Measurements from ENCODE around the gene MMP7. TPM values are rescaled to one million over a fixed set of nuclear protein-coding genes. Genes with fewer than 3 reads are reported as not detected.
"Not testable (repeated sequence)": the region's sequence is repeated elsewhere in the genome, so short reads cannot be mapped to it uniquely, and the experiment has no call there.

MMP7 gene
- total RNA-seq, 2 experiments from 2014 or later: not detected

DNA sequence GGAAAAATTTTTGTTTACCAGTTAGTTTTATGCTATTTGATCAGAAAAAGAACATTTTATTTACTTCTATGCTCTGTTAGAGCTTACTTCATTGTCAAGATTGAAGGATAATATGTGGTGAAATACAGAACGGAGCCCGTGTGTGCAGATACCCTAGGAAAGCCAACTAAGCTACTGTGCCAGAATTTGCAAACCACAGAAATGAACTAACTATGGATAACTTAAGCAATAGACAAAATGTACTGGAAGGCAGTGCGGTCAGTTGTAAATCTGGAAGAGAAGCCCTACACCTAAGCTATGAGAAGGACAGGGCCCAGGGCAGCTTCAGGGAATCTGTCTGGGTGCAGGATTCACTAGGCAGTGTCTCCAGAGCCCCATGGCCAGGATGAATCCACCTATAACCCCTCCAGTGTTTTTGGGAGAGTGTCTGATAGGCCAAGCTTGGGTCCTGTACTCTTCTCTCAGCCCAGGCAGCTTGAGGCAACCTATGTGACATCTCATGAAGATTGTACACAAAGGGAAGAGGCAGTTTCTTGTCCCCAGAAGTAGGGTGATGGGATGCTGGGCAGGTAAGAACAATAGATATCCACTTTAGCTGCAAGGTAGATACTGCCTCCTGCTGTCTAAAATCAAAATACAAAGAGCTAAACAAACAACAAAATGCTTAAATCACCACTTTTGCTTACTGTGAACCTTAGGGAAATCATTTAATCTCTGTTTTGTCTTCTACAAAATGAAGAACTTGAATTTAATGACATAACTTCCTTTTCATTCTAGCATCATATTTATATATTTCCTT lies 12.1 kb downstream of the MMP7 start:
- no peak overlapping the region for H3K4me3 Mint-ChIP-seq
- no peak for ATAC-seq
- DNase-seq: no peak
- no peak overlapping the region for H3K27ac Mint-ChIP-seq
- ChIA-PET CTCF (interaction anchor here (0.6 to 2.5 kb wide), 16 partner anchors 19 to 250 kb away, joined by 3 to 15 read pairs (median 4); no protein-coding TSS in a partner anchor), POLR2A (no interaction called here)
- intact Hi-C loops (cut with DNase I, micrococcal nuclease): loop anchor here in 1 of 2 experiments (1.0 to 5.0 kb wide), 2 partner anchors 177 to 231 kb away; no protein-coding TSS in a partner anchor
- peaks cover 13% of the 10 kb centered on the region for H3K27me3 Mint-ChIP-seq
- peaks cover 4% of the 10 kb centered on the region for H3K4me1 Mint-ChIP-seq
- H3K36me3 Mint-ChIP-seq (ENCODE audit: low read depth): no peaks in the 10 kb centered on the region
- no peaks in the 10 kb centered on the region for H3K9me3 Mint-ChIP-seq (ENCODE audit: low read depth)

GRCh38 chr11:102517670-102518069 lies 12.9 kb downstream of the MMP7 start:
- Mint-ChIP-seq H3K9me3 (ENCODE audit: low read depth) (no peaks in the 10 kb centered on the region), H3K27ac (no peak overlapping the region), H3K36me3 (ENCODE audit: low read depth) (no peaks in the 10 kb centered on the region), H3K4me3 (no peak overlapping the region), H3K27me3 (peaks cover 13% of the 10 kb centered on the region), H3K4me1 (peaks cover 3% of the 10 kb centered on the region)
- ATAC-seq (no peak), DNase-seq (no peak)
- POLR2A ChIA-PET: no interaction called here
- intact Hi-C loops (cut with DNase I, micrococcal nuclease): loop anchor here in 1 of 2 experiments (1.0 to 5.0 kb wide), 2 partner anchors 176 to 230 kb away; no protein-coding TSS in a partner anchor
- CTCF ChIA-PET: interaction anchor here (0.8 to 2.5 kb wide), 6 partner anchors 22 to 176 kb away, joined by 3 to 15 read pairs (median 6); no protein-coding TSS in a partner anchor

DNA sequence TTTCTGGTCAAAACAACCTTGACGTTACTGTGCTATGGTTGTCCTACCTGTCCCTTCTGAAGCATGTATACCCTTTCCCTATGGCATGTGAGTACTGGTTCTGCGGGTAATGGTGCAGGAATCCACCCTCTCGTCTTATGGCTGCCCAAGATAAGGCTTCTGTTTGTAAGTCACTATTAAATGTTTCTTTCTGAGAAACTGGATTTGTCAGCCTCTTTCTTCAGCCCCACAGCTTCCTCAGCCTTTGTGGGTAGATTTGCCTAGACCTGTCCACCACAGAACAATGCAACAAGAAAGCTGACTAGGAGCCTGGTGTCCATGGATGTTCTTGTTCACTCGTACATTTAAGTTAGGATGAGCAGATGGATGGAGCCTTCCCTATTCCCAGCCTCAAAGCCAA lies 14.4 kb downstream of the MMP7 start:
- CTCF ChIA-PET: interaction anchor here (1.3 kb wide), 1 partner anchor 174 kb away, joined by 5 read pairs; no protein-coding TSS in a partner anchor
- intact Hi-C loops (cut with DNase I, micrococcal nuclease): loop anchor here in 1 of 2 experiments (5.0 kb wide), 1 partner anchor 229 kb away; no protein-coding TSS in a partner anchor
- no peak overlapping the region for H3K27ac Mint-ChIP-seq

DNA sequence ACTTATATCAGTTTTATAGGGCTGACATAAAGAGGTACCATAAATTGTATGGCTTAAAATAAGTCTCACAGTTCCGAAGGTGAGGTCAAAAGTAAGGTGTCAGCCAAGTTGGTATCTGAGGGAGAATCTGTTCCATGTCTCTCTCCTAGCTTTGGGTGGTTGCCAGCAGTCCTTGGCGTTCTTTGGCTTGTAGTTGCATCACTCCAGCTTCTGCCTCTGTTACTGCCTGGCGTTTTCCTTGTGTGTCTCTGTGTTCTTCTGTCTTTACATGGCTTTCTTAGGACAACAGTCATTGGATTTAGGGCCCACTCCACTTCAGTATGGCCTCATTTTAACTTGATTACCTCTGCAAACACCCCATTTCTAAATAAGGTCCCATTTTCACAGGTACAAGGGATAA lies 16.7 kb downstream of the MMP7 start:
- no peaks in the 10 kb centered on the region for H3K36me3 Mint-ChIP-seq (ENCODE audit: low read depth)
- no peaks in the 10 kb centered on the region for H3K9me3 Mint-ChIP-seq (ENCODE audit: low read depth)
- ChIA-PET POLR2A (no interaction called here), CTCF (interaction anchor here (1.3 kb wide), 1 partner anchor 153 kb away, joined by 3 read pairs; no protein-coding TSS in a partner anchor)
- DNase-seq (no peak), ATAC-seq (no peak)
- intact Hi-C loops (cut with DNase I, micrococcal nuclease): no loop called here
- H3K4me1 Mint-ChIP-seq: no peaks in the 10 kb centered on the region
- H3K27ac Mint-ChIP-seq: no peak overlapping the region
- no peak overlapping the region for H3K4me3 Mint-ChIP-seq
- peaks cover 2% of the 10 kb centered on the region for H3K27me3 Mint-ChIP-seq

More for the DNA sequence above, 14.4 kb downstream of the MMP7 start:
- Mint-ChIP-seq H3K9me3 (ENCODE audit: low read depth) (no peaks in the 10 kb centered on the region), H3K4me3 (no peak overlapping the region), H3K36me3 (ENCODE audit: low read depth) (no peaks in the 10 kb centered on the region), H3K4me1 (no peaks in the 10 kb centered on the region), H3K27me3 (peaks cover 10% of the 10 kb centered on the region)
- DNase-seq: no peak
- POLR2A ChIA-PET: no interaction called here
- no peak for ATAC-seq

DNA sequence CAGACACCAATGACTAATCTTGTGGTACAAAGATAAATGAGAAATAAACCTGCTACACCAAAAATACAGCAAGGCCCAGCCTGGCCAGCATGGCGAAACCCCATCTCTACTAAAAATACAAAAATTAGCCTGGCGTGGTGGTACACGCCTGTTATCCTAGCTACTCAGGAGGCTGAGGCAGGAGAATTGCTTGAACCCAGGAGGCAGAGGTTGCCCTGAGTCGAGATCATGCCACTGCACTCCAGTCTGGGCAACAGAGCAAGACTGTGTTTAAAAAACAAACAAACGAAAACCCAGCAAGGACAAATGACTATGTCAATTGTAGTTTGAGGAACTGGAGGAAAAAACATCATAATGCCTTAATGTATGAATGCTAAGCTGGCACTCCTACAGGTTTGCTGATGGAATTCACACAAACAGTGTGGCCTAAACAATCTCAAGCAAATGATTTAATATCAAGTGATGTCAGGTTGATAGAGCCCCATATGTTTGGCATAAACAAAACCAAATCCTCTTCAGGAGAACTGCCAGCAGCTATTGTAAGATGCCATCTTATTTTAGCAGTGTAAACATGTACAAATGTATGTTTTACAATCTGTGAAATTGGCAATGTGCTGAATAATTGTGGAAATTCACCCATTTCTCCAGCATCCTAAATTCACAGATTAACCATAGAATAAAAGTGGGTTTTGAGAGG lies 20.0 kb downstream of the MMP7 start:
- H3K4me1 Mint-ChIP-seq: no peaks in the 10 kb centered on the region
- no peaks in the 10 kb centered on the region for H3K9me3 Mint-ChIP-seq (ENCODE audit: low read depth)
- H3K27ac Mint-ChIP-seq: no peak overlapping the region
- CTCF ChIA-PET: interaction anchor here (2.4 kb wide), 1 partner anchor 11 kb away, joined by 7 read pairs; no protein-coding TSS in a partner anchor
- POLR2A ChIA-PET: no interaction called here
- DNase-seq (no peak), ATAC-seq (no peak)
- no peak overlapping the region for H3K4me3 Mint-ChIP-seq
- peaks cover 5% of the 10 kb centered on the region for H3K27me3 Mint-ChIP-seq
- intact Hi-C loops (cut with DNase I, micrococcal nuclease): no loop called here
- no peaks in the 10 kb centered on the region for H3K36me3 Mint-ChIP-seq (ENCODE audit: low read depth)

DNA sequence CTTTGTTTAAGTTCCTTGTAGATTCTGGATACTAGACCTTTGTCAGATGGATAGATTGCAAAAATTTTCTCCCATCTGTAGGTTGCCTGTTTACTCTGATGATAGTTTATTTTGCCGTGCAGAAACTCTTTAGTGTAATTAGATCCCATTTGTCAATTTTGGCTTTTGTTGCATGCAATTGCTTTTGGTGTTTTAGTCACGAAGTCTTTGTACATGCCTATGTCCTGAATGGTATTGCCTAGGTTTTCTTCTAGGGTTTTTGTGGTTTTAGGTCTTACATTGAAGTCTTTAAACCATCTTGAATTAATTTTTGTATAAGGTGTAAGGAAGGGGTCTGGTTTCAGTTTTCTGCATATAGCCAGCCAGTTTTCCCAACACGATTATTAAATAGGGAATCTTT lies 27.7 kb downstream of the MMP7 start:
- H3K27ac Mint-ChIP-seq; CTCF ChIA-PET; H3K27me3 Mint-ChIP-seq; H3K4me3 Mint-ChIP-seq; DNase-seq; H3K4me1 Mint-ChIP-seq; H3K36me3 Mint-ChIP-seq (ENCODE audit: low read depth); ATAC-seq; H3K9me3 Mint-ChIP-seq (ENCODE audit: low read depth); POLR2A ChIA-PET; intact Hi-C loops (cut with DNase I, micrococcal nuclease): not testable (repeated sequence)

GRCh38 chr11:102500829-102501228 lies 29.7 kb downstream of the MMP7 start:
- Mint-ChIP-seq H3K4me3 (no peak overlapping the region), H3K9me3 (ENCODE audit: low read depth) (no peaks in the 10 kb centered on the region), H3K36me3 (ENCODE audit: low read depth) (no peaks in the 10 kb centered on the region), H3K27ac (no peak overlapping the region), H3K4me1 (peaks cover under 1% of the 10 kb centered on the region), H3K27me3 (peaks cover 1% of the 10 kb centered on the region)
- ATAC-seq (no peak), DNase-seq (no peak)
- ChIA-PET CTCF (interaction anchor here (1.3 to 3.0 kb wide), 4 partner anchors 110 to 207 kb away, joined by 3 to 18 read pairs (median 10); no protein-coding TSS in a partner anchor), POLR2A (no interaction called here)
- intact Hi-C loops (cut with DNase I, micrococcal nuclease): no loop called here

- no peak overlapping the region for H3K27ac Mint-ChIP-seq
- H3K36me3 Mint-ChIP-seq (ENCODE audit: low read depth): no peaks in the 10 kb centered on the region
- peaks cover 4% of the 10 kb centered on the region for H3K27me3 Mint-ChIP-seq
- ATAC-seq (no peak), DNase-seq (no peak)
- H3K4me1 Mint-ChIP-seq: peaks cover 9% of the 10 kb centered on the region
- ChIA-PET POLR2A (no interaction called here), CTCF (interaction anchor here (0.7 to 3.0 kb wide), 15 partner anchors 7 to 212 kb away, joined by 3 to 18 read pairs (median 4); no protein-coding TSS in a partner anchor)
- H3K4me3 Mint-ChIP-seq: no peak overlapping the region
- intact Hi-C loops (cut with DNase I, micrococcal nuclease): no loop called here
- no peaks in the 10 kb centered on the region for H3K9me3 Mint-ChIP-seq (ENCODE audit: low read depth)
These were observed 30.6 kb downstream of the MMP7 start for GRCh38 chr11:102499931-102500330.

DNA sequence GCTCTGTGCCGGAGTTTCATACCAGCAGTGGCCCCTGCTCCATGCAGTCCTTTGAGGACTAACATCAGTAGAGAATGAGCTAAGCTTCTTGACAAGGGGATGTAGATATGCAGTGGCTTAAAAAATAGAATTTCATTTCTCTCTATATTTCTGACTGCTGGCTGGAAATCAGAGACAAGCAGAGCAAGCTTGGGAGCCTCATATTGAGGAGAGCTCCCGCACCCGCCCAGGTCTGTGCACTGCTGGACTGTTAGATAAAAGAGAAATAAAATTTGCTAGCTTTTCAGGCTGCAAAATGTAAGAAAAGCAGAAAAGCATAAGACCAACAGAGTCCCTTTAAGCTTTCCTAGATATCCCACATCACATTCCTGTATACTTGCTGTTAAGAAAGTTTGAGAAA lies 31.4 kb downstream of the MMP7 start:
- CTCF ChIA-PET: interaction anchor here (0.8 to 3.0 kb wide), 16 partner anchors 8 to 211 kb away, joined by 3 to 18 read pairs (median 4); no protein-coding TSS in a partner anchor
- H3K36me3 Mint-ChIP-seq (ENCODE audit: low read depth): no peaks in the 10 kb centered on the region
- no peak for DNase-seq
- H3K9me3 Mint-ChIP-seq (ENCODE audit: low read depth): no peaks in the 10 kb centered on the region
- POLR2A ChIA-PET: no interaction called here
- H3K27me3 Mint-ChIP-seq: peaks cover 4% of the 10 kb centered on the region
- peaks cover 12% of the 10 kb centered on the region for H3K4me1 Mint-ChIP-seq
- no peak overlapping the region for H3K27ac Mint-ChIP-seq
- H3K4me3 Mint-ChIP-seq: no peak overlapping the region
- no peak for ATAC-seq
- intact Hi-C loops (cut with DNase I, micrococcal nuclease): no loop called here

- ATAC-seq (no peak), DNase-seq (no peak)
- Mint-ChIP-seq H3K4me3 (no peak overlapping the region), H3K27ac (no peak overlapping the region), H3K9me3 (ENCODE audit: low read depth) (no peaks in the 10 kb centered on the region), H3K4me1 (peaks cover 20% of the 10 kb centered on the region), H3K27me3 (peaks cover 4% of the 10 kb centered on the region), H3K36me3 (ENCODE audit: low read depth) (no peaks in the 10 kb centered on the region)
- intact Hi-C loops (cut with DNase I, micrococcal nuclease): no loop called here
- CTCF ChIA-PET: interaction anchor here (1.2 to 1.8 kb wide), 9 partner anchors 84 to 208 kb away, joined by 3 to 44 read pairs (median 11); no protein-coding TSS in a partner anchor
- POLR2A ChIA-PET: no interaction called here
These were observed 33.5 kb downstream of the MMP7 start for GRCh38 chr11:102497061-102497460.
